ENCODE measurements around the gene CATSPER3. TPM values are rescaled to one million over a fixed set of nuclear protein-coding genes. Genes with fewer than 3 reads are reported as not detected.
A peak's percentile ranks its signal among the peaks of the same experiment; 100 is the strongest.

Gene CATSPER3
- total RNA-seq, 1 donor from 2014 or later, result 0.39 TPM

- peaks cover 12% of the 10 kb centered on the region for H3K9me3 Mint-ChIP-seq (ENCODE audit: unreplicated experiment)
- FAIRE-seq, result no peak
- H3K27ac Mint-ChIP-seq (ENCODE audit: unreplicated experiment), result no peak overlapping the region
- no peak overlapping the region for H3K9ac ChIP-seq (ENCODE audit: low read length)
- no peak overlapping the region for H3K4me3 Mint-ChIP-seq (ENCODE audit: unreplicated experiment)
- H3K36me3 Mint-ChIP-seq (ENCODE audit: low read depth, unreplicated experiment), result peaks cover 1% of the 10 kb centered on the region
- H3K27me3 Mint-ChIP-seq (ENCODE audit: low read depth, unreplicated experiment), result peaks cover 80% of the 10 kb centered on the region
- H3K27me3 ChIP-seq (ENCODE audit: insufficient read depth, low read length), result peaks cover 58% of the 10 kb centered on the region
- no peak for TF ChIP-seq EZH2 (IDR thresholded peaks at IDR 0.05; ENCODE audit: insufficient read depth, low read length)
- TF ChIP-seq, protein P1, sequence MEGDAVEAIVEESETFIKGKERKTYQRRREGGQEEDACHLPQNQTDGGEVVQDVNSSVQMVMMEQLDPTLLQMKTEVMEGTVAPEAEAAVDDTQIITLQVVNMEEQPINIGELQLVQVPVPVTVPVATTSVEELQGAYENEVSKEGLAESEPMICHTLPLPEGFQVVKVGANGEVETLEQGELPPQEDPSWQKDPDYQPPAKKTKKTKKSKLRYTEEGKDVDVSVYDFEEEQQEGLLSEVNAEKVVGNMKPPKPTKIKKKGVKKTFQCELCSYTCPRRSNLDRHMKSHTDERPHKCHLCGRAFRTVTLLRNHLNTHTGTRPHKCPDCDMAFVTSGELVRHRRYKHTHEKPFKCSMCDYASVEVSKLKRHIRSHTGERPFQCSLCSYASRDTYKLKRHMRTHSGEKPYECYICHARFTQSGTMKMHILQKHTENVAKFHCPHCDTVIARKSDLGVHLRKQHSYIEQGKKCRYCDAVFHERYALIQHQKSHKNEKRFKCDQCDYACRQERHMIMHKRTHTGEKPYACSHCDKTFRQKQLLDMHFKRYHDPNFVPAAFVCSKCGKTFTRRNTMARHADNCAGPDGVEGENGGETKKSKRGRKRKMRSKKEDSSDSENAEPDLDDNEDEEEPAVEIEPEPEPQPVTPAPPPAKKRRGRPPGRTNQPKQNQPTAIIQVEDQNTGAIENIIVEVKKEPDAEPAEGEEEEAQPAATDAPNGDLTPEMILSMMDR (IDR thresholded peaks at IDR 0.05; ENCODE audit: insufficient read depth, low read depth, low read length), result no peak
- peaks cover 3% of the 10 kb centered on the region for H3K9me3 ChIP-seq (ENCODE audit: insufficient read depth, low read depth, low read length)
- no peak overlapping the region for H2AFZ ChIP-seq (ENCODE audit: low read depth, low read length)
- H3K4me1 ChIP-seq (ENCODE audit: insufficient read depth, low read length), result no peaks in the 10 kb centered on the region
- no peak overlapping the region for H3K27ac ChIP-seq (ENCODE audit: low read depth, low read length)
- DNase-seq (ENCODE audit: low read depth), result no peak
- no peaks in the 10 kb centered on the region for H3K36me3 ChIP-seq (ENCODE audit: insufficient read depth, low read length)
- no peak overlapping the region for H3K4me3 ChIP-seq (ENCODE audit: insufficient read depth, low read depth, low read length)
- H3K4me1 Mint-ChIP-seq (ENCODE audit: low read depth, unreplicated experiment), result peaks cover 3% of the 10 kb centered on the region
- peaks cover 21% of the 10 kb centered on the region for H4K20me1 ChIP-seq (ENCODE audit: insufficient read depth, low read length)
- H3K4me2 ChIP-seq (ENCODE audit: low read length), result no peak overlapping the region
- H3K79me2 ChIP-seq (ENCODE audit: insufficient read depth, low read length), result no peaks in the 10 kb centered on the region
Observed at GRCh38 chr5:135025730-135026644, 58.3 kb downstream of the CATSPER3 start.

GRCh38 chr5:135026645-135027265 is 59.0 kb downstream of the CATSPER3 start:
- FAIRE-seq (no peak), DNase-seq (ENCODE audit: low read depth) (no peak)
- Histone ChIP-seq H3K4me2 (ENCODE audit: low read length) (no peak overlapping the region), H3K27ac (ENCODE audit: low read depth, low read length) (no peak overlapping the region), H3K4me1 (ENCODE audit: insufficient read depth, low read length) (no peaks in the 10 kb centered on the region), H4K20me1 (ENCODE audit: insufficient read depth, low read length) (peaks cover 24% of the 10 kb centered on the region), H3K9me3 (ENCODE audit: insufficient read depth, low read depth, low read length) (peaks cover 3% of the 10 kb centered on the region), H3K4me3 (ENCODE audit: insufficient read depth, low read depth, low read length) (no peak overlapping the region), H2AFZ (ENCODE audit: low read depth, low read length) (no peak overlapping the region), H3K79me2 (ENCODE audit: insufficient read depth, low read length) (no peaks in the 10 kb centered on the region), H3K27me3 (ENCODE audit: insufficient read depth, low read length) (peaks cover 66% of the 10 kb centered on the region), H3K9ac (ENCODE audit: low read length) (no peak overlapping the region), H3K36me3 (ENCODE audit: insufficient read depth, low read length) (no peaks in the 10 kb centered on the region)
- H3K4me1 Mint-ChIP-seq (ENCODE audit: low read depth, unreplicated experiment), result peaks cover 3% of the 10 kb centered on the region
- peaks cover 13% of the 10 kb centered on the region for H3K9me3 Mint-ChIP-seq (ENCODE audit: unreplicated experiment)
- peaks cover 3% of the 10 kb centered on the region for H3K36me3 Mint-ChIP-seq (ENCODE audit: low read depth, unreplicated experiment)
- no peak overlapping the region for H3K27ac Mint-ChIP-seq (ENCODE audit: unreplicated experiment)
- H3K4me3 Mint-ChIP-seq (ENCODE audit: unreplicated experiment), result peak overlapping the region; percentile 57
- TF ChIP-seq, protein P1 (IDR thresholded peaks at IDR 0.05; ENCODE audit: insufficient read depth, low read depth, low read length), result no peak
- no peak for TF ChIP-seq EZH2 (IDR thresholded peaks at IDR 0.05; ENCODE audit: insufficient read depth, low read length)
- H3K27me3 Mint-ChIP-seq (ENCODE audit: low read depth, unreplicated experiment), result peaks cover 79% of the 10 kb centered on the region

Data from astrocyte (in vitro differentiated cells and primary cell).